Measurements from ENCODE around the gene SERAC1.

DNA sequence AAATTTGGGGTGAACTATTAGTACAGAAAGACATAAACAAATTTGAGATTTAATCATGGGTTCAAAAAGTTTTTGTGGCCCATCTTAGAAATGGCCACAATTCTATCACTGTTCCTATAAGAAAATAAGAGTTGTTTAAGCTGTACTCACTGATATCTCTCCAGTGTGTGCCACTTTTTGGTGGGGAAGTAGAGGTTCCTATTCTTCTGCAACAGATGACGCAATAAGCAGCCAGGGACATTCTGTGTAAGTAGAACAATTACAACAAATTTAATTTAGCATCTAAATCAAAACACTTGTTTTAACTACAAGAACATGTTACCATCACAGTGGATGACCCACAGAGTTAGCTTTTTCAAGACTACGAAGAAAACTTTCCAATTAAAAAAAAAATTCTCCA lies 9.9 kb downstream of the SERAC1 start:
- no peak for TF ChIP-seq POLR2A (IDR thresholded peaks at IDR 0.05)
- TF ChIP-seq, protein P1, sequence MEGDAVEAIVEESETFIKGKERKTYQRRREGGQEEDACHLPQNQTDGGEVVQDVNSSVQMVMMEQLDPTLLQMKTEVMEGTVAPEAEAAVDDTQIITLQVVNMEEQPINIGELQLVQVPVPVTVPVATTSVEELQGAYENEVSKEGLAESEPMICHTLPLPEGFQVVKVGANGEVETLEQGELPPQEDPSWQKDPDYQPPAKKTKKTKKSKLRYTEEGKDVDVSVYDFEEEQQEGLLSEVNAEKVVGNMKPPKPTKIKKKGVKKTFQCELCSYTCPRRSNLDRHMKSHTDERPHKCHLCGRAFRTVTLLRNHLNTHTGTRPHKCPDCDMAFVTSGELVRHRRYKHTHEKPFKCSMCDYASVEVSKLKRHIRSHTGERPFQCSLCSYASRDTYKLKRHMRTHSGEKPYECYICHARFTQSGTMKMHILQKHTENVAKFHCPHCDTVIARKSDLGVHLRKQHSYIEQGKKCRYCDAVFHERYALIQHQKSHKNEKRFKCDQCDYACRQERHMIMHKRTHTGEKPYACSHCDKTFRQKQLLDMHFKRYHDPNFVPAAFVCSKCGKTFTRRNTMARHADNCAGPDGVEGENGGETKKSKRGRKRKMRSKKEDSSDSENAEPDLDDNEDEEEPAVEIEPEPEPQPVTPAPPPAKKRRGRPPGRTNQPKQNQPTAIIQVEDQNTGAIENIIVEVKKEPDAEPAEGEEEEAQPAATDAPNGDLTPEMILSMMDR (IDR thresholded peaks at IDR 0.05), result no peak
